SK-MEL-5 (cell line): ENCODE measurements around the gene AGRN. TPM values are rescaled to one million over a fixed set of nuclear protein-coding genes. Genes with fewer than 3 reads are reported as not detected.
"Not testable (repeated sequence)": the region's sequence is repeated elsewhere in the genome, so short reads cannot be mapped to it uniquely, and the experiment has no call there.

ENCODE experiments used
- DNase-seq: peaks from one replicate; pipeline ENCODE4 v3.0.0-alpha.2; 2016; ENCODE audit warnings: low read depth, low spot score
- in situ Hi-C: cut with HindIII; loops from 2 replicates; pipeline ENCODE4 v1.10.0; 2016; ENCODE audit warnings: low sequenced_read_pairs, high pct_unique_total_duplicates, low pct_unique_long_range_greater_than_20kb
- total RNA-seq: library from RNA; depleted of rRNA; stranded (reverse); fragments of >200 nt; shearing (Covaris generic); gene quantifications from 2 replicates; pipeline ENCODE4 v1.2.3, GENCODE V29; 2014

The AGRN gene
- total RNA-seq, 1 experiment from 2014 or later: 21.3 TPM

DNA sequence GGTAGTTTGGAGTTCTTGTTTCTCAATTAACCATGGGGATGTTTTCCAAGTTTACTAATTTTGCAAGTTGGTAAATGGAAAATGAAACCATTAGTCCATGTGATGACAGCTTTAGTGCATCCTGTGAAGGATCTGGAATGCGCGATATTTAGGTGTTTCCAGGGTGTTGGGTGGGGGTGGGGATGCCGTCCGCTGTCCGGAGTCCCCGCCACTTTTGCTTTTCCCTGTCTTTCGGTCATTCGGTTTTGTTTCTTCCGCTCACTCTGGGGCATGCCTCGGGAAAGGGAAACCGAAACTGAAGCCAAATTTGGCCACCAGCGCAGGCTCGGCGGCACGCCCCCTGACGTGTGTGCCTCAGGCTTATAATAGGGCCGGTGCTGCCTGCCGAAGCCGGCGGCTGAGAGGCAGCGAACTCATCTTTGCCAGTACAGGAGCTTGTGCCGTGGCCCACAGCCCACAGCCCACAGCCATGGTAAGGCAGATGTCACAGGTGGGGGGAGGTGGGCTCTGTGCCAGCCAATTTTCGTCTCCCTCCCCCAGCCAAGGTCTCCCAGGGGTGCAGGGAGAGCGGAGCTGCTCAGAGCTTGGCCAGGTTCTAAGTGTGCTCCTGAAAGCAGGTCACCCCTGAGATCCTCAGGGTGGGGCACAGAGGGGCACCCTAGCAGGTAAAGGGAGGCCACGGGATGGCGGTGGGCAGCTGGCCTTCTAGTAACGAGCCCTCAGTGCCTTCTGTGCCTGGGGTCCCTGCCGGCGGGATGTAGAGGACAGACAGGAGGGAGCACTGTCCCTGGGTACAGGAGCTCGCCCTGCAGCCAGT is 6.6 kb upstream of the AGRN start, which contains the start of gene ISG15:
Gene ISG15, plus strand, starts transcription at position 393 of the 817 bp plus-strand sequence. Its CDS starts 77 bp downstream, at position 470.
- in situ Hi-C loops: no loop called here
- peak; percentile 71 for DNase-seq

DNA sequence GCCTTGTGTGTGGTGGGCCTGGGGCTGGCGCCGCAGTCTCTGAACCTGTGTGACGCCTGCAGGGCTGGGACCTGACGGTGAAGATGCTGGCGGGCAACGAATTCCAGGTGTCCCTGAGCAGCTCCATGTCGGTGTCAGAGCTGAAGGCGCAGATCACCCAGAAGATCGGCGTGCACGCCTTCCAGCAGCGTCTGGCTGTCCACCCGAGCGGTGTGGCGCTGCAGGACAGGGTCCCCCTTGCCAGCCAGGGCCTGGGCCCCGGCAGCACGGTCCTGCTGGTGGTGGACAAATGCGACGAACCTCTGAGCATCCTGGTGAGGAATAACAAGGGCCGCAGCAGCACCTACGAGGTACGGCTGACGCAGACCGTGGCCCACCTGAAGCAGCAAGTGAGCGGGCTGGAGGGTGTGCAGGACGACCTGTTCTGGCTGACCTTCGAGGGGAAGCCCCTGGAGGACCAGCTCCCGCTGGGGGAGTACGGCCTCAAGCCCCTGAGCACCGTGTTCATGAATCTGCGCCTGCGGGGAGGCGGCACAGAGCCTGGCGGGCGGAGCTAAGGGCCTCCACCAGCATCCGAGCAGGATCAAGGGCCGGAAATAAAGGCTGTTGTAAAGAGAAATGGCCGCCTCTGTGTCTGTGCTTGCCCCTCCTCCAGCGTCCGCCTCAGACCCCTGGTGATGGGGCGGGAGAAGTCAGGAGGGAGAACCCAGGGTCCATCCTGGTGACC is 5.8 kb upstream of the AGRN start:
- no peak for DNase-seq
- in situ Hi-C loops: no loop called here

DNA sequence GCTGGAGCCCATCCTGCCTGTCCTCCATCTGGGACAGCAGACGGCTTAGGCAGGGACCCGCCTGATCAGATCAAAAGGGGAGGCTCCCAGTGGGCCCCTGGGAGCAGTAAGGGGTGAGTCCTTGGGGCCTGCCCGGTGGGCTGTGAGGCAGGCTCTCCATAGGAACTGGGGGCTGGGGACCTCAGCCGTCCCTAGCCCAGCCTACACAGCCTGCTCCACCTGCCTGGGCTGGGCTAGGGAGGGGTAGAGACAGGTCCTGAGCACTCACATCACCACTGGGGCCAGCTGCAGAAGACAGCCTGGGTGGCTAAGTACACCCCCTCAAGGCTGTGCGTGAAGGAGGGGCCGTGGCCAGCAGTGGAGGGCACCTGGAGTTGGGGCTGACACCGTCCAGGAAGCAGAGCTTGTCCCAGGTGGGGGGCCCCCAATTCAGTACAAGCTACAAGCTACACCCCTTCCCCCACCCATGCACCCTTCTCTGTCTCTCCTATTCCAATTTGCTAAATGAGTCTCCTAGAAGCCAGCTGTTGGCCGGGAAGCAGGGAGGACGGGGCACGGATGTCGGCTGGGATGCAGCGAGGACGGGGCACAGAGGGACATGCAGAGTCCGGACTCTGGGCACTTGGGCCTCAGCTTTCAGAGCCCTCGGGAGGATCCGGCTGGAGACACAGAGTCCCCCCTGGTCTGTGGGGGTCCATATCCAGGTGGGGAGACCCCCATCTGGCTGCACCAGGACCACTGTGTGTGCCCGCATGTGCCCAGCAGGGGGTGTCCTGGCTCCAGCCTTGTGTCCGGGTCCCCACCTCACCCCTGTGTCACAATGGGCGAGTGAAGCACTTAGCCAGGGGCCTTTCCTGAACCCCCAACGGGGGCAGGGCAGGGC is 4.9 kb upstream of the AGRN start:
- DNase-seq: no peak
- in situ Hi-C loops: no loop called here

DNA sequence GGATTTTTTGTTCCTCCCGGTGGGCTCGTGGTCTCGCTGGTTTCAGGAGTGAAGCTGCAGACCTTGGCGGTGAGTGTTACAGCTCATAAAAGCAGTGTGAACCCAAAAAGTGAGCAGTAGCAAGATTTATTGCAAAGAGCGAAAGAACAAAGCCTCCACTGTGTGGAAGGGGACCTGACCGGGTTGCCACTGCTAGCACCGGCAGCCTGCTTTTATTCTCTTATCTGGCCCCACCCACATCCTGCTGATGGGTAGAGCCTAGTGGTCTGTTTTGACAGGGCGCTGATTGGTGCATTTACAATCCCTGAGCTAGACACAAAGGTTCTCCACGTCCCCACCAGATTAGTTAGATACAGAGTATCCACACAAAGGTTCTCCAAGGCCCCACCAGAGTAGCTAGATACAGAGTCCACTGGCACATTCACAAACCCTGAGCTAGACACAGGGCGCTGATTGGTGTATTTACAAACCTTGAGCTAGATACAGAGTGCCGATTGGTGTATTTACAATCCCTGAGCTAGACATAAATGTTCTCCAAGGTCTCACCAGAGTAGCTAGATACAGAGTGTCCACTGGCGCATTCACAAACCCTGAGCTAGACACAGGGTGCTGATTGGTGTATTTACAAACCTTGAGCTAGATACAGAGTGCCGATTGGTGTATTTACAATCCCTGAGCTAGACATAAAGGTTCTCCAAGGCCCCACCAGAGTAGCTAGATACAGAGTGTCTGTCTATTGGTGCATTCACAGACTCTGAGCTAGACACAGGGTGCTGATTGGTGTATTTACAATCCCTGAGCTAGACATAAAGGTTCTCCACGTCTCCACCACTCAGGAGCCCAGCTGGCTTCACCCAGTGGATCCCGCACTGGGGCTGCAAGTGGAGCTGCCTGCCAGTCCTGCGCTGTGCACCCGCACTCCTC is 2.3 kb upstream of the AGRN start:
- in situ Hi-C loops, DNase-seq: not testable (repeated sequence)

DNA sequence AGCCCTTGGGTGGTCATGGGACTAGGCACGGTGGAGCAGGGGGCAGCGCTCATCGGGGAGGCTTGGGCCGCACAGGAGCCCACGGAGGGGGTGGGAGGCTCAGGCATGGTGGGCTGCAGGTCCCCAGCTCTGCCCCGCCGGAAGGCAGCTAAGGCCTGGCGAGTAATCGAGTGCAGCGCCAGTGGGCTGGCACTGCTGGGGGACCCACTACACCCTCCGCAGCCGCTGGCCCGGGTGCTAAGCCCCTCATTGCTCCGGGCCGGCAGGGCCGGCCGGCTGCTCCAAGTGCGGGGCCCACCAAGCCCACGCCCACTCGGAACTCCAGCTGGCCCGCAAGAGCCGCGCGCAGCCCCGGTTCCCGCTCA is 1.6 kb upstream of the AGRN start:
- in situ Hi-C loops: not testable (repeated sequence)

DNA sequence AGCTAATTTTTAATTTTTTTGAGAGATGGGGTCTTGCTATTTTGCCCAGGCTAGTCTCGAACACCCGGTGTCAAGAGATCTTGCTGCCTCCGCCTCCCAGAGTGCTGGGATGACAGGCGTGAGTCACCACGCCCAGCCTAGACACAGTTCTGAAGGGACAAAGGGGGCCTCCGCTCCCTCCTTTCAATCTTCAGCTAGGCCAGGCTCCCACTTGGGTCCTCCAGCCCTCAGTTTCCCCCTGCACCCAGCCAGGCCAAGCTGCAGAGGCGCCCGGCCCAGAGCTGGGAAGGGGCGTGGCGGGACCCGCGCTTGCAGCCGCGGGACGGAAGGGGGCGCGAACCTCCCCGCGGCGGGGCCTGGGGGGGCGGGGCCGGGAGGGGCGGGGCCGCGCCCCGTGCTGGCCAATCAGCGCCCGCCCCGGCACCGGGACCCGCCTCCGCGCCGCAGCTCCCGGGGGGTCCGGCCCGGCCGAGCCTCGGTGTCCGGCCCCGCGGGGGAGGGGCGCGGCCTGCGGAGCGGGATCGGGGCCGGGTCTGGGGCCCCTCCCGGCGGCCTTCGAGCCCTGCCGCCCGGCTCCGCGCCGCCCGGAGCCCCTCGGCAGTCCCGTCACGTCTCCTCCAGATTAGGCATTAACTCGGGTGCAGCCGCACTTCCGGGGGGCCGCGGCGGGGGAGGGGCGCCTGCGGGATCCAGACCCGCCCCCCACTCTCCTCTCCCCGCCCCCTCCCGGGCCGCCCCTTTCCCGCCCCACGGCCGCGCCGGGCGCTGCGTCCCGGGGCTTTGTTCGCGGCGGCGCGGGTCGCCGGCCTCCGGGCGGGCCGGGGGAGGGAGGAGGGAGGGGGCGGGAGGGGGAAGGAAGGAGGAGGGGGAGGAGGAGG is 559 bp upstream of the AGRN start:
- in situ Hi-C loops: no loop called here
- peak; percentile 72 for DNase-seq

More for the DNA sequence above, 1.6 kb upstream of the AGRN start:
- DNase-seq: not testable (repeated sequence)

DNA sequence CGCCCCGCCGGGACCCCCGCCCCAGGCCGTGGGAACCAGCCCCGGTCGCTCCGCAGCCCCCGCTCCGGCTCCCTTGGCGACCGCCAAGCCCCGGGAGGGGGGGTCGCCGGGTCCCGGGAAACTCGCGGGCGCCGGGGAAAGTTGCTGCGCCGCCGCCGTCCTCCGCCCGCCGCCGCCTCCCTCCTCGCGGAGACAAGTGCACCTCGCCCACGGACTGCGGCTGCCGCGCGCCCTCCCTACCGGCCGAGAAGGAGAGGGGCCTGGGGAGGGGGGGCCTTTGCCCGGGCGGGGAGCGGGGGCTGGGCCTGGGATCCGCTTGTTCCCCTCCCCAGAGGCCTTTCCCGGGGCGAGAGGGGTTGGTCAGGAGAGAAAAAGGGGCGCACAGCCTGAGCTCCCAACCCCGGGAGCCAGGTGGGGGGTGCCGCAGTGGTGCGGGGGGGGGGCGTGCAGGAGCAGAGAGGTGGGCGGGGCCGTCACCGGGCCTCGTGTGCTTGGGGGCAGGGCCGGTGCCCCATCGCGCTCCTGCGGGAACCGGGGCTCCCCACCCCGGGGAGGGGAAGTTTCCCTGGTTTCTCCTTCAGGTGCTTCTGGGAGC is 592 bp downstream of the AGRN start:
- in situ Hi-C loops: no loop called here
- DNase-seq: no peak

DNA sequence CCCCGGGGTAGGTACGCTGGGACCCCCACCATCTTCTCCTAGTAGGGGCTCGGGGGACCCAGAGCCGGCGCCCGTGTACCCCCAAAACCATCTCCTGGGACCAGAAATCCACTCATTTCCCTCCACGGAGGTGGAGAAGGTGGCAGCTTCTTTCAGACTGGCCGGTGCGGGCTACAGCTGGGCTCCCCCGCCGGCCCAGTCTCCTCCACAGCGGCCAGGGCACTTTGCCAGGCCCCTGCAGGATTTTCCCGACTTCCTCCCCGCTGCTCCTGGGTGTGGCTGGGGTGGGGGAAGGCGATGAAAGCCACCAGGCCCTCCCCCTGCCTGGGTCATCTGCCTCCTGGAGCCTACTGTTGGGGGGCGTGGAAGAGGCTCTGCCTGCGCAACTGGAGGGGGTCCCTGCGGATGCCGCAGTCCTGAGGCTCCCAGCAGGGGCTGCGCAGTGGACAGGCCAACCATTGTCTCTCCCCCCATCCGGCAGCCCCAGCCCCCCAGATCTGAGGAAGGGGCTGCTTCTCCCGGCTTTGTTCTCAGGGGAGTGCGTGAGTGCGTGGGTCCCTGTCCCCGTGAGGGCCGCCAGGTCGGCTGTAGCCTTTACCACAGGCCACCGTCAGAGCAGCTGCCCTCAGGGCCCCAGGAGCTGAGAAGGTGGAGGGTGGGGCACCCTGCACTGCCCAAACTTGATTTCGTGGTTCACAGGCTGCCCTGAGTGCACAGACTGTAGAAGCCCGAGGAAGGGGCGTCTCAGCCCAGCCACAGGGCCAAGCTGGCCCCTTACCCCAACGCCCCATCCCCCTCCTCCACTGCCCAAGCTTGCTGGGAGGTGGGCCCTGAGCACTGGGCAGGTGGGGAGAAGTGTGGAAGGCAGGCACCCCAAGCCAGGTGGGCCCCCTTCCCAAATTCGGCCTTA is 1.3 kb downstream of the AGRN start:
- in situ Hi-C loops: no loop called here

DNA sequence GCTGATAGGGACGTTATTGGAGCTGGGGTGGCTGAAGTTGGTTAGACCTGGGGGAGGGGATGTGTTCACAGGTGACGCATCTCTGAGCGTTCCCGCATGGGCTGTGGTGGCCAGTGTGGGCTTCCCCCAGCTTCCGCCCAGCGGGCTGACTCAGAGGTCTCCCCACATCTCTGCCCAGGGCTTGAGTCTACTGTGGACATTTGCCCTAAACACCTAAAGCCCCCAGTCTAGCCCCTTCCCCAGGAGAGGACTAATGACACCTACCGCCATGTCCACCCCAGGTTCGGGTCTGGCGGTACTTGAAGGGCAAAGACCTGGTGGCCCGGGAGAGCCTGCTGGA is 2.0 kb downstream of the AGRN start:
- DNase-seq: no peak

More for the DNA sequence above, 1.3 kb downstream of the AGRN start:
- DNase-seq: peak; percentile 33

DNA sequence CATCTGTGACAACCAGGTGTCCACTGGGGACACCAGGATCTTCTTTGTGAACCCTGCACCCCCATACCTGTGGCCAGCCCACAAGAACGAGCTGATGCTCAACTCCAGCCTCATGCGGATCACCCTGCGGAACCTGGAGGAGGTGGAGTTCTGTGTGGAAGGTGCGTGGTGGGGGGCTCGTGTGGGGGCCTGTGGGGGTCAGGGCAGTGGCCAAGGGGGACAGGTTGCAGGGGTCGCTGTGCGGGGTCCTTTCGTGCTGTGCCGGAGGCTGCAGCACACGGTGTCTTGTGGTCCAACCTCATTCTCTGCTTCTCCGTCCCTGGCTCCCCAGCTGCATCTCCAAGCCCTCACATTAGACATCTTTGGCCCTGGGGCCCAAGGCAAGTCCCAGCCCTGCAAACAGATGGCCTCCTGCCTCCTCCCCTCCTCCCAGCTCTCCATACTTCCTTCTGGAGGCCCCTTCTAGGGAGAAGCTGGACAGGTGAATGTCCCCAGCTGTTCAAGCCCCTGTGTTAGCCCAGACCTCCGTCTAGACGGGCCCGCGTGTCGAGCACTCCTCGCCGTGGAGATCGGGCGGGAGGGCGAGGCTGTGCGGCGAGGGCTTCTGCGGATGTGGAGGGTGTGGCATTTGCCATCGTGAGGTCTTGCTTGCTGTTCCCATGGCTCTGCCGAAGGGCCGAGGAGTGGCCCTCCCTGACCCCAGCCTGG is 2.5 kb downstream of the AGRN start:
- no peak for DNase-seq
- in situ Hi-C loops: no loop called here

More for the DNA sequence above, 2.0 kb downstream of the AGRN start:
- in situ Hi-C loops: no loop called here

DNA sequence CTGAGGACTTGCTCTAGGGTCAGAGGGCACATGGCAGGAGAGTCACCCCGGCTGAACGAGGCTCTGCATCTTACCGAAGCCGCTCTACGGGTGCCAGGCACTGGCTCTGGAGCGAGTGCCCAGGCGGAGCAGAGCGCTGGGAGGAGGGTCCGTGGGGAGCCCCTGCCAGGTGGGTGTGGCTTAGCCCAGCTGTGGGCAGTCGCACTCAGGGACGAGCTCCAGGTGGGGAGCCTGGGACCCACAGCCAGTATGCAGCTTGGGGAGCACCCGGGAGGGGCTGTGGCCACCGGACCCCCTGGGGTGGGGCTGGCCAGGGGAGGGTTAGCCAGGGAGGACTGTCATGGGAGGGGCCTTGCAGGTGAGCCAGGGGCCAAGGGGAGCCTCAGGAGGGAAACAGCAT is 3.8 kb downstream of the AGRN start:
- DNase-seq: no peak
- in situ Hi-C loops: no loop called here

DNA sequence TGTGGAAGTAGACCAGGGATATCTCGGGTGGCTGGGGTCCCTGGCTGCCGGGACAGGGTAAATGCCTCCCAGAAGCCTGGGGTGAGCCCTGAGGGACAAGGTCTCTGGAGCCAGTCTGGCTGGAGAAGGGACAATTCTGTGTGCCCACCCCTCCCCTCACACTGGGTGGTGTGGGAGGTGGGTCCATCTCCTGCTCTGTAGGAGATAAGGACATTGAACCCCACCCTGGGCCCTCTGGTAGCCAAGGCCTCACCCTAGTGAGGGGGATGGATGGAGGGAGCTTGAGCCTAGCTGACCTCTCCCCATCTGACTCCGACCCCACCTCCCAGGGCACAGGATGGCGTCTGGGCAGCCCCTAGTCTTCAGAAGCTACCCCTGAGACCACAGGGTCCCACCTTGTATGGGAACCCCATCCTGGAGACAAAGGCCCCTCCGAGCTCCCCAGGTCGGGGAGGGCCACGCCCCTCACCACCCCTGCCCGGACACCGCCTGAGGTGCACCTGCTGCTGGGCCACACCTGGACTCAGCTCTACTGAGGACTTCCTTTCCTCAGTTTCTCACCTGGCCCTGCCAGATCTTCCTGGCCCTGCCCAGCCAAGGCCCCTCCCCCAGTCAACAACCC is 4.3 kb downstream of the AGRN start:
- DNase-seq: no peak
- in situ Hi-C loops: no loop called here

DNA sequence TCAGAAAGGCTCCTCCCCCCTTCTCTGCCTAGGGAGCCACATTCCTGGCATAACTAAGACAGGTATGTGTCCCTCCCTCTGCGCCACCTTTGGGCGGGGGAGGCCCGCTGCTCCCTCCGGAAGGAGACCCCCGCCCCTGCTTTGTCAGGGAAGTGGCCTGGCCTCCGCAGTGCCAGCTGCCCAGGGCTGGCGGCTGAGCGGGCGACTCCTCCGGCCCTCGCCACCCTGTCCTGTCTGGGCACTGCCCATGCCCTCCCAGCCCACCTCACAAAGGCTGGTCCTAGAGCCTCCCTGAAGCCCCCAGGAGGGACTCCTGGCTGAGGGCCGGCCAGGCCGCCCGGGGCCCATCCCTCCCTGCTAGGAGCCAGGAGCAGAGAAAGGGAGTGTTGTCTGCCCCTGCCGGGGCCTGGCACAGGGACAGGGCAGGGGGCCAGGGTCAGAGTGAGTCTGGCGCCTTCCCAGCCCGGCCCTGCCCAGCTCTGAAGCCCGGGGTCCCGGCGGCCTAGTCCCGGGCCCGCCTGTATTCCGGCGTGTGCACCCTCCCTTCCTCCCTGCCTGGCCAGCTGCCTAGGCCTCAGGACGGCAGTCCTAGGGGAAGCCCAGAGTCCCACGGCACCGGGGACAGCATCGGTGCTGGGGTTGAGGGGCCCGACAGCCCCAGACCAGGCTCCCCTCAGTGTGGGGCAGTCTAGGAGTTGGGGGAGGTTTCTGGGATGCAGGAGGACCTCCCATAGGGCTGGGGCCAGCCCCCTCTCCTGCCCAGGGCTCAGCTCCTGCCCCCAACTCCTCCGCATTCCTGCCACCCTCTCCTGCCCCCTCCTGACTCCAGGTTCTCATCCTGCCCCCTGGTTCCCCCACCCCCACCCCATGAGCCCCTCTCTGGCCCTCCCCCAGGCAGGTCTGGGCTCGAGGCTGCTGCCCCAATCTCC is 5.1 kb downstream of the AGRN start:
- DNase-seq: no peak
- in situ Hi-C loops: no loop called here
